K562 (cell line): ENCODE results near the gene TBL2. TPM values are rescaled to one million over a fixed set of nuclear protein-coding genes. Genes with fewer than 3 reads are reported as not detected.
A peak's percentile ranks its signal among the peaks of the same experiment; 100 is the strongest.

Experiments
- ATAC-seq: fragments of 200-7000 bp; cut with Tn5 transposase; 3 replicates; pipeline ENCODE4 v1.9.1; 2020; ENCODE audit warnings: moderate library complexity
- BruUV-seq: library from RNA; stranded (reverse); fragments of 400-500 nt; replicated peaks from 2 replicates; lab custom pipeline; 2021; lab: Mats Ljungman, UMichigan
- CTCF ChIA-PET: fragments of 300-600 bp; formaldehyde crosslinking; extraction: SDS; loops from one replicate; lab custom pipeline; 2021; ENCODE audit warnings: low intra/inter-chr PET ratio; lab: Yijun Ruan, JAX
- POLR2A ChIA-PET: fragments of 300-600, 350-650 bp; sonication (Branson Sonifier 250); formaldehyde crosslinking; extraction: SDS; loops from one replicate; lab custom pipeline; 2021; ENCODE audit warnings: antibody characterized with exemption, inconsistent platforms; lab: Yijun Ruan, JAX
- DNase-seq, 4 experiments: peaks; one replicate each; pipeline versions ENCODE4 v3.0.0 to v3.0.0-alpha.2; 2011 to 2018; ENCODE audit warnings: low spot score in 3 of 4, mixed read lengths in 3 of 4; ENCODE audit errors: extremely low read depth in 1 of 4
- FAIRE-seq: peaks from 2 replicates; lab custom pipeline; 2011; peaks lifted over from hg19 to GRCh38; lab: Jason Lieb, UNC
- H2AFZ ChIP-seq: 2 replicates; pipeline ENCODE4 v1.6.0; 2011; ENCODE audit warnings: low read depth, low read length, control low read depth, inconsistent platforms
- H3K27ac ChIP-seq: fragments of 200-600 bp; 3 replicates; pipeline ENCODE4 v1.8.0; 2011; ENCODE audit warnings: low read depth, mild to moderate bottlenecking, control low read depth, inconsistent platforms, low read length, moderate library complexity, mixed read lengths; ENCODE audit errors: extremely low read depth
- H3K27me3 ChIP-seq, 2 experiments: fragments of 300-600 bp in 1 of 2; 2 replicates in 1 of 2; 3 replicates in 1 of 2; pipeline versions ENCODE4 v1.6.0 to v1.8.0; 2011; ENCODE audit warnings: inconsistent platforms in 2 of 2, low read length in 2 of 2, mild to moderate bottlenecking in 1 of 2, mixed read lengths in 1 of 2, moderate library complexity in 1 of 2; ENCODE audit not compliant: control insufficient read depth in 2 of 2, insufficient read depth in 2 of 2
- H3K36me3 ChIP-seq: fragments of 300-600 bp; 3 replicates; pipeline ENCODE4 v1.8.0; 2011; ENCODE audit warnings: mild to moderate bottlenecking, low read length, inconsistent platforms; ENCODE audit not compliant: control insufficient read depth, insufficient read depth
- H3K4me1 ChIP-seq, 2 experiments: fragments of 200-600 bp in 1 of 2; replicated peaks in 1 of 2; 2 replicates in 1 of 2; 3 replicates in 1 of 2; pipeline versions ENCODE4 v1.5.1 to v1.8.0; 2011; ENCODE audit warnings: inconsistent platforms in 2 of 2, low read length in 2 of 2, mild to moderate bottlenecking in 1 of 2, mixed read lengths in 1 of 2, moderate library complexity in 1 of 2; ENCODE audit not compliant: control insufficient read depth in 2 of 2, insufficient read depth in 2 of 2
- H3K4me2 ChIP-seq: 2 replicates; pipeline ENCODE4 v1.6.1; 2011; ENCODE audit warnings: low read length, control low read depth, inconsistent platforms, mixed read lengths; ENCODE audit not compliant: insufficient read depth
- H3K4me3 ChIP-seq: fragments of 200-600 bp; sonication (generic), shearing (Covaris generic); 2 replicates; pipeline ENCODE4 v1.5.1; 2016; ENCODE audit warnings: control low read depth, inconsistent platforms
- H3K79me2 ChIP-seq: fragments of 200-600 bp; 3 replicates; pipeline ENCODE4 v1.8.0; 2011; ENCODE audit warnings: low read length, inconsistent platforms; ENCODE audit not compliant: control insufficient read depth, insufficient read depth
- H3K9ac ChIP-seq, 2 experiments: 2 replicates each; pipeline versions ENCODE4 v1.6.0 to v1.6.1; 2011; ENCODE audit warnings: low read depth in 2 of 2, low read length in 2 of 2, control low read depth in 1 of 2, inconsistent platforms in 1 of 2, mild to moderate bottlenecking in 1 of 2, mixed read lengths in 1 of 2; ENCODE audit not compliant: insufficient read depth in 1 of 2
- H3K9me1 ChIP-seq: one replicate; pipeline ENCODE4 v1.6.0; 2011; ENCODE audit warnings: inconsistent platforms, mild to moderate bottlenecking, low read length, moderate library complexity; ENCODE audit not compliant: control insufficient read depth, insufficient read depth
- H3K9me3 ChIP-seq: replicated peaks from 2 replicates; pipeline ENCODE4 v1.5.1; 2011; ENCODE audit warnings: low read depth, low read length, inconsistent platforms; ENCODE audit not compliant: control insufficient read depth, insufficient read depth
- H4K20me1 ChIP-seq: replicated peaks from 2 replicates; pipeline ENCODE4 v1.6.1; 2011; ENCODE audit warnings: low read length, inconsistent platforms, mixed read lengths; ENCODE audit not compliant: control insufficient read depth, insufficient read depth
- AFF1 ChIP-seq, 2 experiments: fragments of 450-650 bp; IDR thresholded peaks; 2 replicates each; pipeline ENCODE4 v1.6.1; 2018; ENCODE audit warnings: mild to moderate bottlenecking in 2 of 2, low read depth in 1 of 2; ENCODE audit not compliant: partially characterized antibody in 2 of 2
- DMBX1 ChIP-seq: fragments of 250-450 bp; sonication (Bioruptor Pico); IDR thresholded peaks from 2 replicates; pipeline ENCODE4 v1.8.0; 2022; ENCODE audit warnings: inconsistent platforms, mild to moderate bottlenecking, moderate library complexity, borderline replicate concordance
- HES1 ChIP-seq: fragments of 450-650 bp; IDR thresholded peaks from 2 replicates; pipeline ENCODE4 v1.6.1; 2016; ENCODE audit warnings: low read depth, mild to moderate bottlenecking, moderate library complexity
- PHF21A ChIP-seq: fragments of 450-650 bp; IDR thresholded peaks from 2 replicates; pipeline ENCODE4 v1.6.1; 2017; ENCODE audit warnings: low read depth, borderline replicate concordance
- SIN3A ChIP-seq, 2 experiments: fragments of 150-350 bp in 1 of 2; IDR thresholded peaks; 2 replicates each; pipeline ENCODE4 v1.6.1; 2011 to 2016; ENCODE audit warnings: borderline replicate concordance in 2 of 2, low read depth in 2 of 2, low read length in 2 of 2, mild to moderate bottlenecking in 2 of 2, moderate library complexity in 2 of 2; ENCODE audit not compliant: control insufficient read depth in 1 of 2
- TAF15 ChIP-seq: fragments of 200-400 bp; formaldehyde crosslinking; IDR thresholded peaks from 2 replicates; pipeline ENCODE4 v1.6.1; 2017; ENCODE audit warnings: mild to moderate bottlenecking, low read depth, low read length, moderate library complexity
- ZKSCAN3 ChIP-seq: fragments of 250-450 bp; sonication (Bioruptor Pico); IDR thresholded peaks from 2 replicates; pipeline ENCODE4 v1.4.0; 2020
- WGBS: fragments of 100-300 bp; shearing (Covaris generic); methylation state at CpG from one replicate; pipeline ENCODE4 v1.1.6; 2016; ENCODE audit warnings: low coverage, mixed read lengths; ENCODE audit not compliant: insufficient coverage; ENCODE audit errors: missing lambda C conversion rate; 5-methylcytosine and 5-hydroxymethylcytosine counted together
- in situ Hi-C: fragments of 300-500 bp; cut with MboI; formaldehyde crosslinking; loops from 4 replicates; pipeline ENCODE4 v1.15.0; 2018; ENCODE audit warnings: inconsistent platforms, mixed read lengths
- intact Hi-C: fragments of 100-400 bp; cut with micrococcal nuclease; formaldehyde crosslinking; loops from 2 replicates; pipeline ENCODE4 v1.14.2; 2022
- polyA plus RNA-seq, 8 experiments: library from polyadenylated mRNA; depleted of rRNA in 4 of 8; stranded (reverse) in 5 of 8; unstranded in 3 of 8; fragments of >200 nt; fragmentation: Nextera tagmentation in 2 of 8; fragmentation: Illumina TruSeq in 1 of 8; extraction: Ambion mirVana in 2 of 8; extraction: Trizol in 1 of 8; gene quantifications; 2 replicates each; pipeline versions ENCODE4 v1.2.1 to v1.2.3, GENCODE V29; 2011 to 2014; ENCODE audit warnings: inconsistent platforms in 1 of 8, missing spikeins in 1 of 8
- total RNA-seq, 7 experiments: library from RNA; depleted of rRNA in 6 of 7; stranded (reverse); fragments of >200 nt in 6 of 7; fragmentation: Illumina TruSeq in 2 of 7; extraction: Trizol in 2 of 7; gene quantifications; 2 replicates each; pipeline versions ENCODE4 v1.2.1 to v1.2.3, GENCODE V29; 2011 to 2021; ENCODE audit warnings: low replicate concordance in 1 of 7
- TF ChIP-seq, protein P1 (sequence below): fragments of 250-450 bp; sonication (Bioruptor Pico); IDR thresholded peaks from 2 replicates; pipeline ENCODE4 v1.5.0; 2022; ENCODE audit warnings: mild to moderate bottlenecking

The TBL2 gene
- total and polyA plus RNA-seq, 9 of the 15 experiments (the other 6 are each of a cell fraction or from before 2014, with no cell fraction given), result 2.5 to 123 (median 49.2) TPM

DNA sequence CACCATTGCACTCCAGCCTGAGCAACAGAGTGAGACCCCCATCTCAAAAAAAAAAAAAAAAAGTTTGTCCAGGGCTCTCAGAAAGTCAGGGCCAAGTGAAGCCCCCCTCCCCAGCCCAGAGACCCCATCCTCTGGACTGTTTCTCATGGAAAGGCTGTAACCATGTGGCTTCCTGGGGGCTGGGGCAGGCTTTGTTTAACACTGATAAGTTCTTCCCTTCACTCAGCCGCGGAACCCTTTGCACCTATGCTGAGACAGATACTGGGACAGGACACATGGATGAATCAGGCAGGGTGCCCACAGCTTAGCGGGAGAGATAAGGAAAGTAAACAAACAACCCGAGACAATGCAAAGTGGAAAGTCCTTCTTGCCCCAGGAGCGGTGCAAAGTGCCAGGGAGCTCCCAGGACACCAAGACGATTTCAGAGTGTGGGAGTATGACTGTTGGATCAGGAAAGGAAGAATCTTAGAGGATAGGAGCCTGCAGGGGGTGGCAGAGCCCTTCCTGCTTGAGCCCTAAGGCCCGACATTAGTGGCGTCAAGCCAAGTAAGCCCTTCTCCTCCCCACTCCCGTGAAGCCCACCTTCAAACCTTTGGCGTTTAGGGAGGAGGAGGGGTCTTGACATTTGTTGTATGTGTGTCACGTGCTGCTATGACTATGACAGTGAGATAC is 34.4 kb upstream of the TBL2 start:
- ChIA-PET POLR2A (interaction anchor here (0.6 to 1.9 kb wide), 10 partner anchors 12 to 122 kb away, joined by 3 to 12 read pairs (median 3); partner anchors contain the start of gene MLXIPL), CTCF (interaction anchor here (0.7 to 2.0 kb wide), 5 partner anchors 55 to 243 kb away, joined by 3 to 7 read pairs (median 6); partner anchors contain the start of gene VPS37D)
- in situ Hi-C loops, result no loop called here
- TF ChIP-seq, protein P1, sequence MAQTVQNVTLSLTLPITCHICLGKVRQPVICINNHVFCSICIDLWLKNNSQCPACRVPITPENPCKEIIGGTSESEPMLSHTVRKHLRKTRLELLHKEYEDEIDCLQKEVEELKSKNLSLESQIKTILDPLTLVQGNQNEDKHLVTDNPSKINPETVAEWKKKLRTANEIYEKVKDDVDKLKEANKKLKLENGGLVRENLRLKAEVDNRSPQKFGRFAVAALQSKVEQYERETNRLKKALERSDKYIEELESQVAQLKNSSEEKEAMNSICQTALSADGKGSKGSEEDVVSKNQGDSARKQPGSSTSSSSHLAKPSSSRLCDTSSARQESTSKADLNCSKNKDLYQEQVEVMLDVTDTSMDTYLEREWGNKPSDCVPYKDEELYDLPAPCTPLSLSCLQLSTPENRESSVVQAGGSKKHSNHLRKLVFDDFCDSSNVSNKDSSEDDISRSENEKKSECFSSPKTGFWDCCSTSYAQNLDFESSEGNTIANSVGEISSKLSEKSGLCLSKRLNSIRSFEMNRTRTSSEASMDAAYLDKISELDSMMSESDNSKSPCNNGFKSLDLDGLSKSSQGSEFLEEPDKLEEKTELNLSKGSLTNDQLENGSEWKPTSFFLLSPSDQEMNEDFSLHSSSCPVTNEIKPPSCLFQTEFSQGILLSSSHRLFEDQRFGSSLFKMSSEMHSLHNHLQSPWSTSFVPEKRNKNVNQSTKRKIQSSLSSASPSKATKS (CRISPR knock-in tag), result no peak
- TF ChIP-seq ZKSCAN3, result no peak
- 0 out of 2 replicates have a peak, but pooled peaks have one; percentile 22 for TF ChIP-seq PHF21A
- peak in 1 of 2 experiments; percentile 74 for TF ChIP-seq AFF1 (IDR thresholded peaks at IDR 0.05; ENCODE audit: low read depth in 1 of 2, partially characterized antibody in 2 of 2)
- TF ChIP-seq SIN3A (IDR thresholded peaks at IDR 0.05; ENCODE audit: borderline replicate concordance in 2 of 2, control insufficient read depth in 1 of 2, low read depth in 2 of 2, low read length in 2 of 2), result 0 out of 4 replicates have a peak, but pooled peaks of 1 of the 2 experiments have one; percentile 20
- peak; percentile 76 for TF ChIP-seq DMBX1 (CRISPR knock-in tag)
- no peak for TF ChIP-seq TAF15
- TF ChIP-seq HES1, result peak; percentile 83

More for the DNA sequence above, 34.4 kb upstream of the TBL2 start:
- H3K79me2 ChIP-seq, result no peaks in the 10 kb centered on the region
- peaks cover 6% of the 10 kb centered on the region; the same call in 2 of the 3 replicates for H3K36me3 ChIP-seq
- DNase-seq (peak; percentile 73 to 94 (median 82)), FAIRE-seq (peak; percentile 99), ATAC-seq (peak; percentile 85)
- H4K20me1 ChIP-seq, result peaks cover 8% of the 10 kb centered on the region
- WGBS, result 3% methylated on average over 11 of the region's 11 CpGs
- no peaks in the 10 kb centered on the region for H3K9me3 ChIP-seq
- no peak overlapping the region; a peak in 1 of 4 replicates for H3K9ac ChIP-seq
- H3K9me1 ChIP-seq, result no peaks in the 10 kb centered on the region
- H3K27ac ChIP-seq, result peak overlapping the region; percentile 8; the same call in 1 of the 3 replicates
- H3K4me3 ChIP-seq, result no peak overlapping the region
- no peaks in the 10 kb centered on the region for H3K27me3 ChIP-seq
- intact Hi-C loops, result loop anchor here (2.0 to 5.0 kb wide), 2 partner anchors 56 to 240 kb away; no protein-coding TSS in a partner anchor
- peaks cover 22 to 30% of the 10 kb centered on the region in 2 experiments for H3K4me1 ChIP-seq
- no TSS peak for BruUV-seq
- peak overlapping the region; percentile 21; the same call in 1 of the 2 replicates for H2AFZ ChIP-seq
- peak overlapping the region; percentile 69 for H3K4me2 ChIP-seq
